DMS 273 (cell line): ENCODE measurements around the gene ATRAID.
A peak's percentile ranks its signal among the peaks of the same experiment; 100 is the strongest.
"Not testable (repeated sequence)": the region's sequence is repeated elsewhere in the genome, so short reads cannot be mapped to it uniquely, and the experiment has no call there.

Source experiments
- DNase-seq: peaks from one replicate; lab custom pipeline; 2025; ENCODE audit not compliant: unreplicated experiment; lab: John Stamatoyannopoulos, UW

The ATRAID gene

DNA sequence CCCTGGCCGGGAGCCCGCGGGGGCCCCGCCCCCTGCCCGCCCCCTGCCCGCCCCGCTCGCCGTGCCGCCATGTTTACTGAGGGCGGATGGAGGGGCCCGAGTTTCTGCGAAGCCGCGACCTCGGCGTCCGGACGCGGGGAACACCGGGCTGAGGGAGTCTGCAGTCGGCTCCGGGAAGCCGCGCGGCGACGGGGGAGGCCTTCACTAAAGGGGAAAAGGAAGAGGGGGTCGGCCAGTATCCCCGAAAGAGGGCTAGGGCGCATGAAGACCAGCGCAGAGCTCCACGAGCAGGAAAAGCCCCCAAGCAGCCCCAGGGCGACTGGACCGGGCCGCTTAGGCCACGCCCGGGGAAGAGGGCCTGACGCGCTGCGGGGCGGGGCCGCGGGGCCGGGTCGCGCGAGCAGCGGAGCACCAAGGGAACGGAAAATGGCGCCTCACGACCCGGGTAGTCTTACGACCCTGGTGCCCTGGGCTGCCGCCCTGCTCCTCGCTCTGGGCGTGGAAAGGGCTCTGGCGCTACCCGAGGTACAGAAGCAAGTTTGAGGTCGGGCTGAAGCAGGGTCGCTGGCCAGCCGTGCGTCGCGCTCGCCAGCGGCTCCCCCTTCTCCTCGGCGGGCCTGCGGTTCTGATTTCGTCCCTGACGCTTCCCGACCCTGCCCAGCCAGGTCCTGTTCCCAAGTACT, at the start of gene ATRAID, which contains the start of gene SLC5A6:
Gene ATRAID, plus strand, starts transcription at position 99 of the 683 bp plus-strand sequence. Its CDS starts 328 bp downstream, at position 427.
Gene SLC5A6, minus strand, starts transcription at position 326 of the 683 bp plus-strand sequence. CDS start 4,618 bp downstream, outside the sequence.
- DNase-seq: peak; percentile 96

DNA sequence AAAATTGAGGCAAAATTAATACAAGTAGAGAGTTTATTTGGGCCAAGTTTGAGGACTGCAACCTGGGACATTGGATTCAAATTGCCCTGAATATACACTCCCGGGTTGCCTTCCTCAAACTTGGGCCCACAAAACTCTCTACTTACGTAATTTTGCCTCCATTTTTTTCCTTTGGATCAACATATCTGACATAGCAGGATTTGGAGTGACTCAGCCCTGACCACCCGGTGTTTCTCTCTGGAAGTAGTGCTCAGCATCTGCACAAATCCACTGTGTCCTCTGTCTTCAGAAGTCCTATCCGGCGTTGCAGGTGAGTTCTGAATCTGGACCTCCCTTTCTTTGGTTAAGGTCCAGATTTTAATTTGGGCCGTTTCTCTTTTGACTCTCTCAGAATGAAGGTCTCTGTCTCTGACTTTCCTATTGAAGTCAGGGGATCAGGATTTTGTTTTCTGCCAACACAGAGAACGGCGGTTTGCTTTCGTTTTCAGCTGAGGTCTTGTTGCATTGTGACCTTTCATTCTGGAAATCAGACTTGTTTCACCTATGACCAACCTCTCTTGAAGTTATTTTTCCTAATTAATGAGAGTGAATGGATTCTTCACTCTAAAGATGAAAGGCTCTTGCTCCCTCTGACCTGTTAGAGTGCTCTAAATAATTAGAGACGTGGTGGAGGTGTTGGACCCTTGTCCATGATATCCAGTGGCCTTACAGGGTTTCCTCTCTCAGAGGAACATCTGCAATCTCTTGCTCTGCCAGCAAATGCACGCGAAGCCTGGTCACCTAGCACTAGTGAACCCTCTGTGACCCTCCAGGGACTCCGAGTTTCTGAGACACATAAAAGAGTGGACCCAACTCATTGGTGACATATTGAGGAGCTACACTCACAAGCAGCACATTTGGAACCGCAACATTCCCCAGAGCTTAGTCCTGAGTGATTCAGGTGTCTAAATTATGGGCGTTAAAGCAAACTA, 49.4 kb upstream of the ATRAID start:
- DNase-seq: no peak

DNA sequence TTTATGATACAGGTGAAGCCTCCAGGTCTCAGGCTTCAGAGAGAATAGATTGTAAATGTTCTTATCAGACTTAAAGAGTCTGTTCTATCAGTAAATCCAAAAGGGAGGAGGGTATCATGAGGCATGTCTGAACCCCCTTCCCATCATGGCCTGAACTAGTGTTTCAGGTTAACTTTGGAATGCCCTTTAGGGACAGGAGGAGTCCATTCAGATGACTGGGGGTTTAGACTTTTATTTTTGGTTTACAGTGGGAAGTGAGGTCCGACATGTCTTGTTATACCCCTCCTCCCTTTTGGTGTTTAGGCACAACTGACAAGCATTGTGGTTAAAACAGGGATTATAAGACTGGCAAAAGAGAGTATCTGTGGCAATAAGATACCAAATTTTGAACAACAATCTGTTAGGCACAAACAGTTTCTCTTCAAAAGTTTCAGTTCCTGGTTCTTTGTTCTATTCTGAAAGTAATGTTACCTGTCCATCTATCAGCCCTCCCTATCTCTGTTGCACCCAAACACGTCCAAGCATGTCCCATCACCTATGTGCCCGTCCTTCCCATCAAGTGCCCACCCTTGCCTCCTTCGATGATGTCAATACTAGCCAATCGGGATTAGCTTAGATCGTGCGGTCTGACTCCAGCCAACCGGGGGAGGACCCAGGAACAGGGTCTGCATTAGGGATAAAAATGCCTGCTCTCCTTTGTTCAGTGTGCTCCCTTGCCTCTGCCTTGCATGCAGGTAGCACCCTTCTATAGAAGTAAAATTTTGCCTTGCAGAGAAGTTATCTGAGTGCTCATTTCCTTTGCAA, 46.7 kb upstream of the ATRAID start:
- DNase-seq: no peak

DNA sequence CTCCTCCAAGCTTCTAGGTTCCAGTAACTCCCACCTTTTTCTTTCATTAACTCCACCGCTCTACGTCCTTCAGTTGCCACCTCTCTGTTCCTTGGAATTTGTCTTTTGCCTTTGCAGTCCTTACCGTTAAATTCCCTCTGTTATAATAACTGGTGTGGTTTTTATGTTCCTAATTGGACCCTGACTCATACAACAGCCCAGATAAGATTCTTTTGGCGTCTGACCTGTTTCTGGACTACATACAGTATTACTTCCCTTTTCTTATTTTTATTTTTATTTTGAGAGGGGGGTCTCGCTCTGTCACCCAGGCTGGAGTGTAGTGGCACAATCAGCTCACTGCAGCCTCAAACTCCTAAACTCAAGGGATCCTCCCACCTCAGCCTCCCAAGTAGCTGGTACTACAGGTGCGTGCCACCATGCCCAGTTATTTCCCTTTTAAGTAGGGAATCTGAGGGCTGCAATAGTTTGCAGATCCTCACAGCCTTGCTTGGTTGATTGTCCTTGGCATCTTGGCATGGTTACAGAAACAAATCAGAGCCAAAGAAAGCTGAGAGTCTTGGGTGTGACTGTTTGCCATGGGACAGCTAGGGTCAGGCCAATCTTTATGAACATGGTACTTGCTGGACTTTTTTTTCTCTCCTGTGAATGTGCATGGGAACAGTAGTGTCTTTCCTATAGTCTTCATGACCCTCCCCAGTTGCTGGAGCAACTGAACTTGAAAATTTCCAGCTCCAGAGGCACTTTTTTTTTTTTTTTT, 41.1 kb upstream of the ATRAID start:
- DNase-seq: no peak

- DNase-seq: no peak
Observed at GRCh38 chr2:27171351-27171848, 40.4 kb upstream of the ATRAID start.

DNA sequence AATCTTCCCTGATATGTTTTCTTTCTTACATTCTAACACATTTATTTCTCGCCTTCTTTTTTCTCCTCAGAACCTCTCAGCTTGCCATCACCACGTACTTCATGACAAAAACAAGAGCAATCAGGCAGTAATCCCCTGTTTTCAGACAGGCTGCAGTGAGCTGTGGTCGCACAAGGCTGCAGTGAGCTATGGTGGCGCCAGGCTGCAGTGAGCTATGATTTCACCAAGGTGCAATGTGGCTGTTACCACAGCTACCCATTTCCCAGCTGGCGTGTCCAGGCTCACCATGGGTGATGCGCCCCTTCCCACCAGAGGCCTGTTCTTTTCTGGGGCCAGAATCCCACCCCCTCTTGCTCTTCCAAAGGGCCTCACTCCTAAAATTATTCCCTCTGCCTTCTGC, 37.2 kb upstream of the ATRAID start:
- DNase-seq: no peak

DNA sequence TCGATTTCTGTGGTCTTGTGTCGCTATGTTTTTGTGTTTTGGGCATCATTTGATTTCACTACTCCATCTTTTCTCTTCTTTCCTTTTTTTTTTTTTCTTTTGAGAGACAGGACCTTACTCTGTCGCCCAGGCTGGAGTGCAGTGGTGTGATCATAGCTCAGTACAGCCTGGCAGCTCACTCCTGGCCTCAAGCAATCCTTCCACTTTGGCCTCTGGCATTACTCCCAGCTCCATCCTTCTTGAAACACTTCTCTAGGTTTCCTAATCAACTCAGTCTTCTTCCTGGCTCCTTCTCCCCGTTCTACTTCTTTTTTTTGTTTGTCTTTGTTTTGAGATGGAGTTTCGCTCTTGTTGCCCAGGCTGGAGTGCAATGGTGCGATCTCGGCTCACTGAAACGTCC, 36.5 kb upstream of the ATRAID start:
- no peak for DNase-seq

DNA sequence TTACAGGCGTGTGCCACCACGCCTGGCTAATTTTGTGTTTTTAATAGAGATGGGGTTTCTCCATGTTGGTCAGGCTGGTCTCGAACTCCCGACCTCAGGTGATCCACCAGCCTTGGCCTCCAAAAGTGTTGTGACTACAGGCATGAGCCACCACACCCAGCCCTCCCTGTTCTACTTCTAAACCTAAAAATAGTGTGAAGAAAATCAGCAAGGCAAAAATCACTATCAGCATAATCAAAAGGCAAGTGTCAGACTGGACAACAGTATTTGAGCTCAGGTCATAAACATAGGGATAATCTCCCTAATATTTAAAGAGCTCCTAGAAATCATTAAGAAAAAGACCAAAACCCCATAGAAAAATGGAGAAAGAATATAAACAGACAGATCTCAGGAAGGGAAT, 36.1 kb upstream of the ATRAID start:
- not testable (repeated sequence) for DNase-seq

DNA sequence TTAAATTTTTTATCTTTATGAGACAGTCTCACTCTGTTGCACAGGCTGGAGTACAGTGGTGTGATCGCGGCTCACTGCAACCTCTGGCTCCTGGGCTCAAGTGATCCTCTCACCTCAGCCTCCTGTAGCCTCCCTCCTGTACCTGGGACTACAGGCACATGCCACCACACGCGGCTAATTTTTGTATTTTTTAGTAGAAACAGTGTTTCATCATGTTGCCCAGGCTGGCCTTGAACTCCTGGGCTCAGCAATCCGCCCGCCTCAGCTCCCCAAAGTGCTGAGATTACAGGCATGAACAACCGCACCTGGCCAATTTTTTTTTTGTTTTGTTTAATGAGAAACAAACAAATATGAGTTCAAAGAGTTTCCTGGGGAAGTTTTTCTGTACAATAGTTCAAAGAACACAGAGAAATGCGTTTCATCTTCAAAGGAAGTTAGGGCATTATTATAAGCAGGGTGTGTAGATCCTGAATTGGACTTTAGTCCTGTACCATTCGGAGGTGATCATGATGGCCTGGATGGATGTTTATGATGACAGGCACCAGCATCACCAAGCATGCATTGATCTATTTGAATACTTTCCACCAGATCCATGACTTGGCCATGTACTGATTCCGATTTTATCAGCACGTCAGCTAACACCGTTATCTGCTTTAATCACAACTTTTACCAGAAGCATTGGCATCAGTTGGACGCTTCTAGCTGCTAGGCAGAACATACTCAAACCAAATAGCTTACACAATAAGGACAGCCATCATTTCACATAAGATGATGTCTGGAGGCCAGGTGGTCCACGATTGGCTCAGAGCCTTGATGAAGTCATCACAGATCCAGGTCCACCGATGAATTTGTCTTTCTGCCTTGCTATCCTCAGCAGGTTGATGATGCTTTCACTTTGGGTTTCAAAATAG, 34.1 kb upstream of the ATRAID start:
- no peak for DNase-seq

DNA sequence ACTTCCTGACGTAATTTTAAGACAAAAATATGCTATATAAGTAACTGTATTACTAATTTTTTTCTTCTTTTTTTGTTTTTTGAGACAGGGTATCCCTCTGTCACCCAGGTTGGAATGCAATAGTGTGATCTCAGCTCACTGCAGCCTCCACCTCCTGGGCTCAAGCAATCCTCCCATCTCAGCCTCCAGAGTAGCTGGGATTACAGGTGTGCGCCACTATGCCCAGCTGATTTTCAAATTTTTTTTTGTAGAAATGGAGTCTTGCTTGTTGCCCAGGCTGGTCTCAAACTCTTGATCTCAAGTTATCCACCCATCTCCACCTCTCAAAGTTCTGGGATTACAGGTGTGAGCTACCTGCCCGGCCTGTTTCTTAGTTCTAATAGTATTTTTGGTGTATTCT, 33.4 kb upstream of the ATRAID start:
- DNase-seq: no peak

GRCh38 chr2:27179344-27180000, 32.4 kb upstream of the ATRAID start:
- no peak for DNase-seq

DNA sequence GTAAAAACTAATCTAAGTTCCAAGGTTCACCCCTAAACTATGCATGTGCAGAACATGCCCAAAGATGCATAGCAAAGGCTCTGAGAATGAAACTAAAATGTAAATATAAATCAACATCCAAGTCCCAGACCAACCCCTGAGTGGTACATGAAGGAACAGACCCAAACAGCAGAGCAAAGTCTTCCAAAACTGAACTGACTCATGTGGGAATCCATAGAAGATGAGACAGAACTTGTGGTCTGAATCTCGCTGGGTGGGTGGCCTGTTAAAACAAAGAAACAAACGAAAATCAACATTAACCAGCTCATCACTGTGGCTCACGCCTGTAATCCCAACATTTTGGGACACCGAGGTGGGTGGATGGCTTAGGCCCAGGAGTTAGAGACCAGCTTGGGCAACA, 29.5 kb upstream of the ATRAID start:
- DNase-seq: no peak

DNA sequence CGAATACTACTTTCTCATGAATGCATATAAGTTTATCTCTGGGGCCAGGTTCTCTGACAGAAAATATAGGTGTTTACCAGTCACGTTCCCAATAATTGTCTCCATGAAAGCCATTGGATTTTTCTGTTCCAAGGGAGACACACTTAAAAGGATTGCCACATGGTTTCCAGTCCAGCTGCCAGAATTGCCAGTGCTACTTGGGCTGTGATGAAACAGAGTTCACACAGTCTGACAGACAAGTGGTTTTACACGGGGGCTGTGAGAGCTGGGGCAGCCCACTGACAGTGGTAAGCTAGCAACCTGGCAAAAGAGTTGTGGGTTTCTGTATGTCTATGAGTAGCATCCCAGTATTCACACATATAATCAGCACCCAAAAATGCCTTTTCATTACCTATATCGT, 27.7 kb upstream of the ATRAID start:
- DNase-seq: peak; percentile 47

- peak; percentile 92 for DNase-seq
Observed at GRCh38 chr2:27185331-27186026, 26.4 kb upstream of the ATRAID start.

DNA sequence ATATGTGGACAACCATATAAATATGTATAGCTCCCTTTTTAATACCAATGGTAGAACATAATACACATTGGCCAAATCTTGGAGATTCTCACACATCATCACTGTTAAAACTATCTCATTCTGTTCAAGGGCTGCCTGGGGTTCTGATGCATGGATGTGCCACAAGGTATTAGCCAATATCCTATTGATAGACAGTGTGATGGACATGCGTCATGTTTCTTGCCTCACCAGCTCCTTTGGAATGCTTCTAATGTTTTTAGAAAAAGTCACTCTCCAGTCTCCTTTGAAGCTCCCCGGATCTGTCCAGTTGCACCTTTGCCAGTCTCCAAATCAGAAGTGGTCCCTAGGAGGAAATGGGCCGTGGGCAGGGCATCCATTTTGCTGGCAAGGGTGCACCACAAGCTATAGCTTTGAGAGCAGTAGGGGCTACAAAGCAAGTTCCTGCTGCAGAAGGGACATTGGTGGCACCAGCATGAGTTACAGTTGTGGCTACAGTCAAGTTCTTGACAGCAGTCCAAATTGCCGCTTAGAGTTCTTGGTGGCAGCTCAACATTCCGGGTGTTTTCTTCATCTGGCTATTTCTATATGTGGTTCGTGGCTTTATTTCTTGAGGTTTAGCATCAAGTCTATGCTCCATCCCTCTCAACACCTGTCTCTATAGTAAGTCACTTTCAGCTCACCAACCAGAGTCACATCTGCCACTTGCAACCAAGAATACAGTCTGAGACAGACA, 25.1 kb upstream of the ATRAID start:
- DNase-seq: no peak

GRCh38 chr2:27189989-27190388, 21.9 kb upstream of the ATRAID start:
- DNase-seq: no peak

GRCh38 chr2:27191070-27191829, 20.6 kb upstream of the ATRAID start:
- peak; percentile 90 for DNase-seq
